Endothelial cell (in vitro differentiated cells): ENCODE results near the gene ATP8A2. TPM values are rescaled to one million over a fixed set of nuclear protein-coding genes. Genes with fewer than 3 reads are reported as not detected.

Experiments
- DNase-seq: peaks from one replicate; pipeline ENCODE4 v3.0.0; 2021; ENCODE audit warnings: low spot score
- H3K27ac Mint-ChIP-seq: one replicate; pipeline ENCODE4 v1.8.0; 2021; ENCODE audit warnings: mixed read lengths, inconsistent platforms; ENCODE audit not compliant: unreplicated experiment
- H3K27me3 Mint-ChIP-seq: one replicate; pipeline ENCODE4 v1.8.0; 2021; ENCODE audit warnings: mild to moderate bottlenecking, moderate library complexity, mixed read lengths, inconsistent platforms; ENCODE audit not compliant: unreplicated experiment
- H3K36me3 Mint-ChIP-seq: one replicate; pipeline ENCODE4 v1.8.0; 2021; ENCODE audit warnings: mild to moderate bottlenecking, low read depth, mixed read lengths, inconsistent platforms; ENCODE audit not compliant: unreplicated experiment
- H3K4me1 Mint-ChIP-seq: one replicate; pipeline ENCODE4 v1.8.0; 2021; ENCODE audit warnings: mild to moderate bottlenecking, mixed read lengths, inconsistent platforms; ENCODE audit not compliant: unreplicated experiment
- H3K4me3 Mint-ChIP-seq: one replicate; pipeline ENCODE4 v1.8.0; 2021; ENCODE audit warnings: mild to moderate bottlenecking, mixed read lengths, inconsistent platforms; ENCODE audit not compliant: unreplicated experiment
- H3K9me3 Mint-ChIP-seq: one replicate; pipeline ENCODE4 v1.8.0; 2021; ENCODE audit warnings: mixed read lengths, inconsistent platforms; ENCODE audit not compliant: unreplicated experiment
- CTCF ChIP-seq: fragments of 200-600 bp; sonication (generic); IDR thresholded peaks from one replicate; pipeline ENCODE4 v1.5.0; 2021; ENCODE audit warnings: antibody characterized with exemption; ENCODE audit not compliant: unreplicated experiment
- total RNA-seq: library from RNA; stranded (reverse); fragmentation: NEBNext Ultra II Directional; extraction: Animal tissue kit (Norgen Biotek cat#: 25700); gene quantifications from one replicate; pipeline ENCODE4 v1.2.1, GENCODE V29; 2021; ENCODE audit not compliant: unreplicated experiment

Gene ATP8A2
- total RNA-seq, 1 donor from 2014 or later, result 2.1 TPM

GRCh38 chr13:25753976-25754375 lies 382.2 kb downstream of the ATP8A2 start:
- no peak for TF ChIP-seq CTCF
- Mint-ChIP-seq H3K27ac (no peak overlapping the region), H3K9me3 (no peaks in the 10 kb centered on the region), H3K4me1 (peaks cover 16% of the 10 kb centered on the region), H3K36me3 (no peaks in the 10 kb centered on the region), H3K27me3 (no peaks in the 10 kb centered on the region), H3K4me3 (no peak overlapping the region)
- DNase-seq, result no peak

GRCh38 chr13:25756251-25756650 lies 384.5 kb downstream of the ATP8A2 start:
- TF ChIP-seq CTCF, result no peak
- H3K27me3 Mint-ChIP-seq, result no peaks in the 10 kb centered on the region
- no peak overlapping the region for H3K4me3 Mint-ChIP-seq

GRCh38 chr13:25756912-25757311 lies 385.1 kb downstream of the ATP8A2 start:
- TF ChIP-seq CTCF, result no peak
- Mint-ChIP-seq H3K4me1 (peaks cover 10% of the 10 kb centered on the region), H3K9me3 (no peaks in the 10 kb centered on the region), H3K27ac (no peak overlapping the region), H3K4me3 (no peak overlapping the region), H3K36me3 (no peaks in the 10 kb centered on the region), H3K27me3 (no peaks in the 10 kb centered on the region)
- no peak for DNase-seq

More at GRCh38 chr13:25756251-25756650, 384.5 kb downstream of the ATP8A2 start:
- DNase-seq, result no peak
- Mint-ChIP-seq H3K36me3 (no peaks in the 10 kb centered on the region), H3K27ac (no peak overlapping the region), H3K4me1 (peaks cover 10% of the 10 kb centered on the region), H3K9me3 (no peaks in the 10 kb centered on the region)

GRCh38 chr13:25761041-25761440 lies 389.3 kb downstream of the ATP8A2 start:
- no peaks in the 10 kb centered on the region for H3K9me3 Mint-ChIP-seq
- TF ChIP-seq CTCF, result no peak
- H3K4me3 Mint-ChIP-seq, result no peak overlapping the region
- no peaks in the 10 kb centered on the region for H3K36me3 Mint-ChIP-seq
- H3K4me1 Mint-ChIP-seq, result peaks cover 2% of the 10 kb centered on the region
- no peak overlapping the region for H3K27ac Mint-ChIP-seq
- H3K27me3 Mint-ChIP-seq, result no peaks in the 10 kb centered on the region
- no peak for DNase-seq

- DNase-seq, result no peak
- Mint-ChIP-seq H3K4me1 (peaks cover 2% of the 10 kb centered on the region), H3K27ac (no peak overlapping the region), H3K27me3 (no peaks in the 10 kb centered on the region), H3K9me3 (no peaks in the 10 kb centered on the region), H3K4me3 (no peak overlapping the region), H3K36me3 (no peaks in the 10 kb centered on the region)
- TF ChIP-seq CTCF, result no peak
These were observed 390.5 kb downstream of the ATP8A2 start for GRCh38 chr13:25762281-25762680.
